Stimulated activated CD8-positive, alpha-beta memory T cell treated with anti-CD3 and anti-CD28 coated beads, Interleukin-4, amount 100 ng/mL, for 1 hour (primary cell): ENCODE data around the gene DCTN2.

Experiments used
- DNase-seq, 2 donors: peaks; one replicate each; pipeline ENCODE4 v3.0.0-alpha.2; 2020; ENCODE audit warnings: low read depth in 2 of 2, low spot score in 1 of 2

Gene DCTN2

DNA sequence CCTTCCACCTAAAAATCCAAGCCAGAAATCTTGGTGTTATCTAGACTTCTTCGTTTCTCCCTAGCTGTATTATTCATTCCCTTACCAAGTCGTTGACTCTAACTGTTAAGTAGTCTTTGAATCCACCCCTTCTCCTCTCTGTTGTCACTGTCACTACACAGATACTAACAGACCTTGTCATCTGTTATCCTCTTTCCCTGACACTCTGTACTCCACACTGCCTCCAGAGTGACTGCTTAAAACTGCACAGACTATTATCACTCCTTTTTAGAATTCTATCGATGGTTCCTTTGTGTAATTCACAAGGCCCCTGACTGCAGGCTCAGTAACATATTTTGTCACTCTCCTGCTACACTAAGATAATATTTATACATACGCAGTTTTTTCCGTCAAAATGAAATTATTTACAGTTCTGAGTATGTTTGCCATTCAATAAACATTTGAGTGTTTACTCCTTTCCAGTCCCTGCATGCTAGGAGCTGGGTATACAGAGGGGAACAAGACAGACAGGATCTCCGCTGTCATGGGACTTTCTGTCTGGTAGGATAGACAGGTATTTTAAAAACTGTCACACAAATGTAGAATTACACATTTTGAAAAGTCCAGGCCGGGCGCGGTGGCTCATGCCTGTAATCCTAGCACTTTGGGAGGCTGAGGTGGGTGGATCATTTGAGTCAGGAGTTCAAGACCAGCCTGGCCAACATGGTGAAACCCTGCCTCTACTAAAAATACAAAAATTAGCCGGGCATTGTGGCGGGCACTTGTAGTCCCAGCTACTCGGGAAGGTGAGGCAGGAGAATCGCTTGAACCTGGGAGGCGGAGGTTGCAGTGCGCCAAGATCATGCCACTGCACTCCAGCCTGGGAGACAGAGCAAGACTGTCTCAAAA lies 55.4 kb downstream of the DCTN2 start:
- no peak for DNase-seq

DNA sequence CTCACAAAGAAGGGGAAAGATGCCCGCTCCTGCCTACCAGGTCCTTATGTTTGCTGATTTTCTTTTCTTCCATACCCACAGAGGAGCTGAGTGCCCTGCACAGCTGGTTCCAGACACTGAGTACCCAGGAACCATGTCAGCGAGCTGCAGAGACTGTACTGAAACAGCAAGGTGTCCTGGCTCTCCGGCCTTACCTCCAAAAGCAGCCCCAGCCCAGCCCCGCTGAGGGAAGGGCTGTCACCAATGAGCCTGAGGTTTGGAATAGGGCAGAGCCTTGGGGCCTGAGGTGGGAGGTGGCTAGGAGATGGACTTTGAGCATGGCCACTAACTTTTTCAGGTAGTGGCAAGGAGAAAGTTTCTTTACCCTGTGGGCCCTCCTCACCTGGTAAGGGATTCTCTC lies 56.9 kb downstream of the DCTN2 start:
- no peak for DNase-seq

DNA sequence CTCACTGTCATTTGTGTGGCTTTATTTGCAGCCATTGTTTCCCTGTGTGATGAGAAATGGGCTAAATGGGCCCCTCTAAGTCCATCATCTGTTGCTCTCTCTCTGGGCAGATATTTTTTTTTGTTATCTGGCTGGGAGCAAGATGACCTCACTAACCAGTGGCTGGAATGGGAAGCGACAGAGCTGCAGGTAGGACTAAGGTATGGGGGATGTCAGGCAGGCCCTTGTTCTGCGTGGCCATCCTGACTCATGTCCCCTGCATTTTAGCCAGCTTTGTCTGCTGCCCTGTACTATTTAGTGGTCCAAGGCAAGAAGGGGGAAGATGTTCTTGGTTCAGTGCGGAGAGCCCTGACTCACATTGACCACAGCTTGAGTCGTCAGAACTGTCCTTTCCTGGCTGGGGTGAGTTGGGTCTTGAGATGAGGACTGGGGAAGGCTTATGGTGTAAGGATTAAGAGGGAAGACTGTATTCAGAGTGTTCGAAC lies 57.8 kb downstream of the DCTN2 start:
- DNase-seq: no peak

- no peak for DNase-seq
Measured at GRCh38 chr12:57488402-57489156, 58.4 kb downstream of the DCTN2 start.

DNA sequence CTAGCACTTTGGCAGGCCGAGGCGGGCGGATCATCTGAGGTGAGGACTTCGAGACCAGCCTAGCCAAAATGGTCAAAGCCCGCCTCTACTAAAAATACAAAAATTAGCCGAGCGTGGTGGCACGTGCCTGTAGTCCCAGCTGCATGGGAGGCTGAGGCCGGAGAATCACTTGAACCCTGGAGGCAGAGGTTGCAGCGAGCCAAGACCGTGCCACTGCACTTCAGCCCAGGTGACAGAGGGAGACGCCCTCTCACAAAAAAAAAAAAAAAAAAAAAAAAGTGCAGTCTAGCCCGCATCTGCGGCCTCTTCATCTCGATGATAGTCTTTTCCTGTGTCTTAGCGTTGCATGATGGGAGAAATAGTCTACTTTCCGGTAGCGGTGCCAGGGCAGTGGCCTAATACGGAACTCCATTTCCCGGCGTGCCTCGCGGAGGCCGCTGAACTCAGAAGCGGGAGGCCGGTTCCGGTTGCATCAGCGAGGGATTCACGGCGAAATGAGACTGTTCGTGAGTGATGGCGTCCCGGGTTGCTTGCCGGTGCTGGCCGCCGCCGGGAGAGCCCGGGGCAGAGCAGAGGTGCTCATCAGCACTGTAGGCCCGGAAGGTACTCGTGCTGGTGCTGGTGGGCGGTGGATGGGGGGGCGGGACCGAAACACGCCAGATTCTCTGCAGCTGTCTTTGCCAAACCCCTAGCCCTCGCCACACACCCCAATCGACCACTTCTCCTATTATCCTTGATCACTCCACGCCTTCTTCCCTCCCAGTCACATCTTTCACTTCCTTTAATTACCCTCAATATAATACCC lies 59.2 kb downstream of the DCTN2 start, which contains the start of gene MARS1:
Gene MARS1, plus strand, starts transcription at position 472 of the 805 bp plus-strand sequence. Its CDS starts 23 bp downstream, at position 495.
- peak; percentile 68 to 81 for DNase-seq

- no peak for DNase-seq
Measured at GRCh38 chr12:57487055-57487596, 59.9 kb downstream of the DCTN2 start.

GRCh38 chr12:57485695-57486094 lies 61.3 kb downstream of the DCTN2 start:
- no peak for DNase-seq

DNA sequence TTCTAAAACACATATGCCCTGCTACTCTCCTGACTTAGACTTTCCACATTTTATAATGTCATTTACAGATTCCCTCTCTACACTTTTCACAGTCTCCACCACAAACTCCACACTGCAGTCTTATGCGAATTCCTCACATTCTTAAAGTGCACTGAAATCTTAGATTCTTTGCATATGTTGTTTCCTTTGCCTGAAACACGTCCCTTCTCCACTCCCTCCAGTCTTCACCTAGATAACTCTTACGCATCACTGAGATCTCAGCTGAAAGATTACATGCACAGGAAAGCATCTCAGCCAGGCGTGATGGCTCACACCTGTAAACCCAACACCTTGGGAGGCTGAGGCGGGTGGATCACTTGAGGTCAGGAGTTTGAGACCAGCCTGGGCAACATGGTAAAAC lies 63.5 kb downstream of the DCTN2 start:
- no peak for DNase-seq

DNA sequence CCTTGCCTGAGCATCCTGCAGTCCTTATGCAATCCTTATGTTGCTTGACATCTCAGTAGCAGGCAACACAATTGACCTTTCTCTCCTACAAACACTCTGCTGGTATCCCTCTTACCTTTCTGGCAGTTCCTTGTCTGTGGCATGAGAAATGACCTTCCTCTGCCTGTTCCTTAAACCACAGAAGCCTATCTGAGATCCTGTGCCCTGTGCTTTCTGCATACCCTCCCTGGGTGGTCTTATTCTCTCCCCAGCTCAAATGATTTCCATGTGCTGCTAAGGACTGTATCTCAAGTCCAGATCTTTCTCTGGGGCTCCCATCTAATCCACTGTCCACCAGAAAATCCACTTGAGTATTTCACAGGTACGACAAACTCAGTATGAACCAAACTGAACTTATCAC lies 65.3 kb downstream of the DCTN2 start:
- DNase-seq: no peak
